WTC11 (cell line): ENCODE data around the gene COL27A1.

ENCODE experiments used
- CBFB ChIP-seq: sonication (generic); formaldehyde crosslinking; IDR thresholded peaks from 2 replicates; pipeline ENCODE4 v1.8.1; 2022; ENCODE audit warnings: mild to moderate bottlenecking, low read depth, missing genetic modification reagents
- GABPB1 ChIP-seq: sonication (generic); formaldehyde crosslinking; IDR thresholded peaks from 2 replicates; pipeline ENCODE4 v1.8.1; 2023; ENCODE audit warnings: mild to moderate bottlenecking, missing genetic modification reagents
- SP1 ChIP-seq: sonication (generic); formaldehyde crosslinking; conservative IDR thresholded peaks from 2 replicates; pipeline ENCODE4 v1.8.1; 2022; ENCODE audit warnings: missing genetic modification reagents
- ZBTB21 ChIP-seq: sonication (generic); formaldehyde crosslinking; IDR thresholded peaks from 2 replicates; pipeline ENCODE4 v1.8.1; 2023; ENCODE audit warnings: mild to moderate bottlenecking, missing genetic modification reagents, borderline replicate concordance
- ZNF138 ChIP-seq: sonication (generic); formaldehyde crosslinking; conservative IDR thresholded peaks from 2 replicates; pipeline ENCODE4 v1.8.1; 2022; ENCODE audit warnings: mild to moderate bottlenecking, moderate library complexity, missing genetic modification reagents
- ZNF263 ChIP-seq: sonication (generic); formaldehyde crosslinking; IDR thresholded peaks from 2 replicates; pipeline ENCODE4 v1.8.1; 2022; ENCODE audit warnings: low read depth, mild to moderate bottlenecking, moderate library complexity, missing genetic modification reagents
- TF ChIP-seq, protein P1 (sequence below): fragments of 200-600 bp; IDR thresholded peaks from 2 replicates; pipeline ENCODE4 v1.8.0; 2022; ENCODE audit warnings: antibody characterized with exemption
- TF ChIP-seq, protein P2 (sequence below): fragments of 250-450 bp; sonication (Bioruptor Pico); IDR thresholded peaks from 2 replicates; pipeline ENCODE4 v1.9.0; 2021; ENCODE audit warnings: moderate library complexity, mild to moderate bottlenecking, inconsistent platforms, borderline replicate concordance
- TF ChIP-seq, protein P3 (sequence below): sonication (generic); formaldehyde crosslinking; conservative IDR thresholded peaks from 2 replicates; pipeline ENCODE4 v1.8.1; 2023; ENCODE audit warnings: mild to moderate bottlenecking, low read depth, missing genetic modification reagents, moderate library complexity
- TF ChIP-seq, protein P4 (sequence below): sonication (generic); formaldehyde crosslinking; IDR thresholded peaks from 2 replicates; pipeline ENCODE4 v1.8.0; 2022; ENCODE audit warnings: mild to moderate bottlenecking, missing genetic modification reagents

DNA sequence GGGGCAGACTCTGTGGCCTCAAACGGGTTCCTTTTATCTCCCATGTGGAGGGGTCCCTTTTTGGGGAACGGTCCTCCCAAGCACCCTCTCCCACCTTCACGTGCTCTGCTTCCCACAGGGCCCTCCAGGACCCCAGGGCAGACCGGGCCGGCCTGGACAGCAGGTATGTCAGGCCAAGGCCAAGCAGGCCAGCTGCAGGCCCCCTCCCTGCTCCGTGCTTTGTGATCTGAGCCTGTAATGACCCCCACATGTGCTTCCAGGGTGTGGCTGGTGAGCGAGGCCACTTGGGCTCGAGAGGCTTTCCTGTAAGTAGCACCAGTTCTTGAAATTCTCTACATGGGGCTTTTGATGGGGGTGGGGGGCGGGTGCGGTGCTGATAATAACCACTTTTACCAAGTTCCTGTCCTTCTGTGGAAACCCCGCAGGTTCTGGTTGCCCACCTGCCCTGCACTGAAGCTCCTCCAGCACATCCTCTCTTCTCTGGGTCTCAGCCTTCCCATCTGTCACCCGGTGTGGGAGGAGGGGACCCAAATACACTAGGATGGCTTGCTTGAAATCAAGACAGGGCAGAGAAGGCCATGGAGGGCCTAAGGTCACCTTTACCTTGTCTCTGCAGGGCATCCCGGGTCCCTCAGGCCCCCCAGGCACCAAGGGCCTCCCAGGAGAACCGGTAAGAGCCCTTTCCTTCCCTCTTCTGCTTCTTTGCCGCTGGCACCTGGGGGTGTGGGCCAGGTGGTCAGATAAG, 109.6 kb downstream of the COL27A1 start:
- TF ChIP-seq, protein P1, sequence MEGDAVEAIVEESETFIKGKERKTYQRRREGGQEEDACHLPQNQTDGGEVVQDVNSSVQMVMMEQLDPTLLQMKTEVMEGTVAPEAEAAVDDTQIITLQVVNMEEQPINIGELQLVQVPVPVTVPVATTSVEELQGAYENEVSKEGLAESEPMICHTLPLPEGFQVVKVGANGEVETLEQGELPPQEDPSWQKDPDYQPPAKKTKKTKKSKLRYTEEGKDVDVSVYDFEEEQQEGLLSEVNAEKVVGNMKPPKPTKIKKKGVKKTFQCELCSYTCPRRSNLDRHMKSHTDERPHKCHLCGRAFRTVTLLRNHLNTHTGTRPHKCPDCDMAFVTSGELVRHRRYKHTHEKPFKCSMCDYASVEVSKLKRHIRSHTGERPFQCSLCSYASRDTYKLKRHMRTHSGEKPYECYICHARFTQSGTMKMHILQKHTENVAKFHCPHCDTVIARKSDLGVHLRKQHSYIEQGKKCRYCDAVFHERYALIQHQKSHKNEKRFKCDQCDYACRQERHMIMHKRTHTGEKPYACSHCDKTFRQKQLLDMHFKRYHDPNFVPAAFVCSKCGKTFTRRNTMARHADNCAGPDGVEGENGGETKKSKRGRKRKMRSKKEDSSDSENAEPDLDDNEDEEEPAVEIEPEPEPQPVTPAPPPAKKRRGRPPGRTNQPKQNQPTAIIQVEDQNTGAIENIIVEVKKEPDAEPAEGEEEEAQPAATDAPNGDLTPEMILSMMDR: no peak
- TF ChIP-seq GABPB1 (CRISPR knock-in tag) (no peak), ZNF138 (CRISPR knock-in tag) (no peak), ZNF263 (no peak), ZBTB21 (CRISPR knock-in tag) (no peak), CBFB (CRISPR knock-in tag) (no peak), SP1 (CRISPR knock-in tag) (no peak)
- TF ChIP-seq, protein P2, sequence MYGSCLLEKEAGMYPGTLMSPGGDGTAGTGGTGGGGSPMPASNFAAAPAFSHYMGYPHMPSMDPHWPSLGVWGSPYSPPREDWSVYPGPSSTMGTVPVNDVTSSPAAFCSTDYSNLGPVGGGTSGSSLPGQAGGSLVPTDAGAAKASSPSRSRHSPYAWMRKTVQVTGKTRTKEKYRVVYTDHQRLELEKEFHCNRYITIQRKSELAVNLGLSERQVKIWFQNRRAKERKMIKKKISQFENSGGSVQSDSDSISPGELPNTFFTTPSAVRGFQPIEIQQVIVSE (CRISPR knock-in tag): no peak
- TF ChIP-seq, protein P3, sequence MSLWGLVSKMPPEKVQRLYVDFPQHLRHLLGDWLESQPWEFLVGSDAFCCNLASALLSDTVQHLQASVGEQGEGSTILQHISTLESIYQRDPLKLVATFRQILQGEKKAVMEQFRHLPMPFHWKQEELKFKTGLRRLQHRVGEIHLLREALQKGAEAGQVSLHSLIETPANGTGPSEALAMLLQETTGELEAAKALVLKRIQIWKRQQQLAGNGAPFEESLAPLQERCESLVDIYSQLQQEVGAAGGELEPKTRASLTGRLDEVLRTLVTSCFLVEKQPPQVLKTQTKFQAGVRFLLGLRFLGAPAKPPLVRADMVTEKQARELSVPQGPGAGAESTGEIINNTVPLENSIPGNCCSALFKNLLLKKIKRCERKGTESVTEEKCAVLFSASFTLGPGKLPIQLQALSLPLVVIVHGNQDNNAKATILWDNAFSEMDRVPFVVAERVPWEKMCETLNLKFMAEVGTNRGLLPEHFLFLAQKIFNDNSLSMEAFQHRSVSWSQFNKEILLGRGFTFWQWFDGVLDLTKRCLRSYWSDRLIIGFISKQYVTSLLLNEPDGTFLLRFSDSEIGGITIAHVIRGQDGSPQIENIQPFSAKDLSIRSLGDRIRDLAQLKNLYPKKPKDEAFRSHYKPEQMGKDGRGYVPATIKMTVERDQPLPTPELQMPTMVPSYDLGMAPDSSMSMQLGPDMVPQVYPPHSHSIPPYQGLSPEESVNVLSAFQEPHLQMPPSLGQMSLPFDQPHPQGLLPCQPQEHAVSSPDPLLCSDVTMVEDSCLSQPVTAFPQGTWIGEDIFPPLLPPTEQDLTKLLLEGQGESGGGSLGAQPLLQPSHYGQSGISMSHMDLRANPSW (CRISPR knock-in tag): no peak
- TF ChIP-seq, protein P4, sequence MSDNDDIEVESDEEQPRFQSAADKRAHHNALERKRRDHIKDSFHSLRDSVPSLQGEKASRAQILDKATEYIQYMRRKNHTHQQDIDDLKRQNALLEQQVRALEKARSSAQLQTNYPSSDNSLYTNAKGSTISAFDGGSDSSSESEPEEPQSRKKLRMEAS (CRISPR knock-in tag): no peak
